Glutamatergic neuron (in vitro differentiated cells): Measurements from ENCODE around the gene GNL1. TPM values are rescaled to one million over a fixed set of nuclear protein-coding genes. Genes with fewer than 3 reads are reported as not detected.

ENCODE experiments used
- DNase-seq: peaks from one replicate; pipeline ENCODE4 v3.0.0; 2022
- H3K27ac Mint-ChIP-seq: one replicate; pipeline ENCODE4 v1.8.0; 2020; ENCODE audit warnings: mild to moderate bottlenecking, mixed read lengths, inconsistent platforms; ENCODE audit not compliant: unreplicated experiment
- H3K27me3 Mint-ChIP-seq: one replicate; pipeline ENCODE4 v1.8.0; 2020; ENCODE audit warnings: mild to moderate bottlenecking, moderate library complexity, mixed read lengths, inconsistent platforms; ENCODE audit not compliant: unreplicated experiment
- H3K36me3 Mint-ChIP-seq: one replicate; pipeline ENCODE4 v1.8.0; 2020; ENCODE audit warnings: mild to moderate bottlenecking, mixed read lengths, inconsistent platforms; ENCODE audit not compliant: unreplicated experiment
- H3K4me1 Mint-ChIP-seq: one replicate; pipeline ENCODE4 v1.8.0; 2020; ENCODE audit warnings: mild to moderate bottlenecking, low read depth, mixed read lengths, inconsistent platforms; ENCODE audit not compliant: unreplicated experiment
- H3K4me3 Mint-ChIP-seq: one replicate; pipeline ENCODE4 v1.8.0; 2020; ENCODE audit warnings: mild to moderate bottlenecking, mixed read lengths, inconsistent platforms; ENCODE audit not compliant: unreplicated experiment
- H3K9me3 Mint-ChIP-seq: one replicate; pipeline ENCODE4 v1.8.0; 2020; ENCODE audit warnings: mild to moderate bottlenecking, moderate library complexity, mixed read lengths, inconsistent platforms; ENCODE audit not compliant: unreplicated experiment
- total RNA-seq: library from RNA; stranded (reverse); fragmentation: NEBNext Ultra II Directional; extraction: Animal tissue kit (Norgen Biotek cat#: 25700); gene quantifications from one replicate; pipeline ENCODE4 v1.2.1, GENCODE V29; 2021; ENCODE audit not compliant: unreplicated experiment
- TF ChIP-seq, protein P1 (sequence below): fragments of 200-600 bp; sonication (generic); IDR thresholded peaks from one replicate; pipeline ENCODE4 v1.5.0; 2021; ENCODE audit not compliant: partially characterized antibody, unreplicated experiment

The GNL1 gene
- total RNA-seq, 1 donor from 2014 or later, result 42.1 TPM

- Mint-ChIP-seq H3K4me3 (peak overlapping the region; percentile 98), H3K27me3 (peaks cover 4% of the 10 kb centered on the region), H3K27ac (peak overlapping the region; percentile 53), H3K36me3 (no peaks in the 10 kb centered on the region), H3K9me3 (peaks cover 9% of the 10 kb centered on the region), H3K4me1 (peaks cover 19% of the 10 kb centered on the region)
- no peak for DNase-seq
- TF ChIP-seq, protein P1, sequence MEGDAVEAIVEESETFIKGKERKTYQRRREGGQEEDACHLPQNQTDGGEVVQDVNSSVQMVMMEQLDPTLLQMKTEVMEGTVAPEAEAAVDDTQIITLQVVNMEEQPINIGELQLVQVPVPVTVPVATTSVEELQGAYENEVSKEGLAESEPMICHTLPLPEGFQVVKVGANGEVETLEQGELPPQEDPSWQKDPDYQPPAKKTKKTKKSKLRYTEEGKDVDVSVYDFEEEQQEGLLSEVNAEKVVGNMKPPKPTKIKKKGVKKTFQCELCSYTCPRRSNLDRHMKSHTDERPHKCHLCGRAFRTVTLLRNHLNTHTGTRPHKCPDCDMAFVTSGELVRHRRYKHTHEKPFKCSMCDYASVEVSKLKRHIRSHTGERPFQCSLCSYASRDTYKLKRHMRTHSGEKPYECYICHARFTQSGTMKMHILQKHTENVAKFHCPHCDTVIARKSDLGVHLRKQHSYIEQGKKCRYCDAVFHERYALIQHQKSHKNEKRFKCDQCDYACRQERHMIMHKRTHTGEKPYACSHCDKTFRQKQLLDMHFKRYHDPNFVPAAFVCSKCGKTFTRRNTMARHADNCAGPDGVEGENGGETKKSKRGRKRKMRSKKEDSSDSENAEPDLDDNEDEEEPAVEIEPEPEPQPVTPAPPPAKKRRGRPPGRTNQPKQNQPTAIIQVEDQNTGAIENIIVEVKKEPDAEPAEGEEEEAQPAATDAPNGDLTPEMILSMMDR, result no peak
Observed at GRCh38 chr6:30570740-30571074, 14.4 kb upstream of the GNL1 start.

DNA sequence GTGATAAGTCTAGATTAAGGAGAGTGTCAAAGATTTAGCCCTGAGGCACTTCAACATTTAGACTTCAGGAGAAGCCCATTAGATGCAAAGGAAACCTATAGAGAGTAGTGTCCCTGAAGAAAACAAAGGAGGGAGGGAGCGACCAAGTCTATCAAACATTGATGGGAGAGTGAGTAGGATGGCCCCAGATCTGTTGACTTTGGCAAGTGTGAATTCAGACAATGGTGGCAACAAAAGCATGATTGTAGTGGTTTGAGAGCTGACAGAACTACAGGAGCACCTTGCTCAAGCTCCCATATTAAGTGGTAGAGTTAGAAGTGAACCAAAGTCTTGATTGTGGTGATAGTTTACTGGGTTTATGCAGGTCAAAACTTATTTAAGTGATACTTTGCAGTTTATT, 14.0 kb upstream of the GNL1 start:
- DNase-seq, result no peak
- Mint-ChIP-seq H3K4me1 (peaks cover 19% of the 10 kb centered on the region), H3K4me3 (peak overlapping the region; percentile 98), H3K27ac (peak overlapping the region; percentile 46), H3K27me3 (peaks cover 4% of the 10 kb centered on the region), H3K9me3 (peaks cover 9% of the 10 kb centered on the region), H3K36me3 (no peaks in the 10 kb centered on the region)
- TF ChIP-seq, protein P1, result no peak

DNA sequence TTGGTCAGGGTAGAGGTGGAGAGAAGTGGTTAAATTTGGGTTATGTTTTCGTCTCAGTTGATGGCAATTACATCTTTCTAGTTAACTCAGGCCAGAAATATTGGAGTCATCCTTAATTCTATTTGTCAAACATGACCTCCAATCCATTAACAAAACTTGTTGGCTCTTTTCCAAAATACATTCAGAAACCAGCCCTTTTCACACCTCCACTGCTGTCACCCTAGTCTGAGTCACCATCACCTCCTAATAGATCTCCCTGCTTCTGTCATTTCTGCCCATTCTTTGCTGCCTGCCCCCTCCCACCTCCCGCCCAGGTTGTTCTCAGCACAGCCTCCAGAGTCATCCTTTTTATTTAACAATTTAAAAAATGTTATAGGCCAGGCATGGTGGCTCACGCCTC, 12.0 kb upstream of the GNL1 start:
- TF ChIP-seq, protein P1, result no peak
- Mint-ChIP-seq H3K27me3 (peaks cover 4% of the 10 kb centered on the region), H3K27ac (no peak overlapping the region), H3K4me1 (peaks cover 14% of the 10 kb centered on the region), H3K9me3 (peaks cover 9% of the 10 kb centered on the region), H3K36me3 (no peaks in the 10 kb centered on the region), H3K4me3 (no peak overlapping the region)
- no peak for DNase-seq

DNA sequence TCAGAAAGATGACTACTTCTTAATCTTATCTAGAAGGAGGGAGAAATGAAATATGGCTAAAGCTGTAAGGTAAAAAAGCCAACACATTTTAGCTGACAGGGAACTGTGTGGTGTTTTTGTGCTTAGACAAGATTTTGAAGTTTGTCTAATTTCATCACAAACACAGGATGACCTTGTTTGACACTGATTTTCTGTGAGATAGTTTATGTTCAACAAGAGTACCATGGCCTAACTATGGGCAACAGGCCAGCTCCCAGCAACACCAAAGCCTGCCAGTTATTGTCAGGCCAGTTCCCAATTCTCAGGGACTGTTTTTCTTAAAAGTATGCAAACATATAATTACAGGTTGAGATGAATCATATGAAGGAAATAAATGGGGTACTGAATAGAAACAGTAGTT, 9.5 kb upstream of the GNL1 start:
- peaks cover 4% of the 10 kb centered on the region for H3K27me3 Mint-ChIP-seq
- peaks cover 4% of the 10 kb centered on the region for H3K4me1 Mint-ChIP-seq
- H3K36me3 Mint-ChIP-seq, result peaks cover 8% of the 10 kb centered on the region
- no peak for DNase-seq
- H3K4me3 Mint-ChIP-seq, result no peak overlapping the region
- peaks cover 4% of the 10 kb centered on the region for H3K9me3 Mint-ChIP-seq
- H3K27ac Mint-ChIP-seq, result no peak overlapping the region
- TF ChIP-seq, protein P1, result no peak

- DNase-seq, result no peak
- TF ChIP-seq, protein P1, result no peak
- peaks cover 1% of the 10 kb centered on the region for H3K9me3 Mint-ChIP-seq
- no peak overlapping the region for H3K4me3 Mint-ChIP-seq
- no peak overlapping the region for H3K27ac Mint-ChIP-seq
- no peaks in the 10 kb centered on the region for H3K4me1 Mint-ChIP-seq
- peaks cover 2% of the 10 kb centered on the region for H3K27me3 Mint-ChIP-seq
- peaks cover 8% of the 10 kb centered on the region for H3K36me3 Mint-ChIP-seq
Observed at GRCh38 chr6:30564114-30564513, 7.8 kb upstream of the GNL1 start.
